HepG2 (cell line): Measurements from ENCODE around the gene STARD5. TPM values are rescaled to one million over a fixed set of nuclear protein-coding genes. Genes with fewer than 3 reads are reported as not detected.

ENCODE experiments used
- ATAC-seq: fragments of 200-7000 bp; cut with Tn5 transposase; 3 replicates; pipeline ENCODE4 v1.9.1; 2020; ENCODE audit warnings: mild to moderate bottlenecking, moderate library complexity
- BruUV-seq: library from RNA; stranded (reverse); fragments of 400-500 nt; replicated peaks from 2 replicates; lab custom pipeline; 2021; lab: Mats Ljungman, UMichigan
- CTCF ChIA-PET: fragments of 300-600 bp; formaldehyde crosslinking; extraction: SDS; loops from one replicate; lab custom pipeline; 2021; ENCODE audit warnings: low total read pairs, inconsistent platforms, low intra/inter-chr PET ratio; lab: Yijun Ruan, JAX
- POLR2A ChIA-PET: fragments of 350-600 bp; sonication (Branson Sonifier 250); formaldehyde crosslinking; loops from one replicate; lab custom pipeline; 2020; ENCODE audit warnings: antibody characterized with exemption, inconsistent platforms; lab: Yijun Ruan, JAX
- DNase-seq: peaks from one replicate; pipeline ENCODE4 v3.0.0-alpha.2; 2015; ENCODE audit warnings: low spot score
- FAIRE-seq: peaks from 3 replicates; lab custom pipeline; 2011; peaks lifted over from hg19 to GRCh38; lab: Jason Lieb, UNC
- H2AFZ ChIP-seq: one replicate; pipeline ENCODE4 v1.6.1; 2011; ENCODE audit warnings: low read length, inconsistent platforms
- H3K27ac ChIP-seq: fragments of 300-600 bp; 3 replicates; pipeline ENCODE4 v1.8.0; 2011; ENCODE audit warnings: mixed run types, mild to moderate bottlenecking, mixed read lengths, low read length, inconsistent platforms; ENCODE audit not compliant: insufficient read depth; ENCODE audit errors: extremely low read length
- H3K27me3 ChIP-seq, 2 experiments: fragments of 200-600 bp in 1 of 2; 2 replicates in 1 of 2; 3 replicates in 1 of 2; pipeline versions ENCODE4 v1.6.0 to v1.8.0; 2011; ENCODE audit warnings: low read length in 2 of 2, mild to moderate bottlenecking in 2 of 2, moderate library complexity in 2 of 2, inconsistent platforms in 1 of 2; ENCODE audit not compliant: insufficient read depth in 2 of 2, control insufficient read depth in 1 of 2
- H3K36me3 ChIP-seq, 2 experiments: fragments of 200-600 bp in 1 of 2; replicated peaks in 1 of 2; 2 replicates in 1 of 2; 3 replicates in 1 of 2; pipeline versions ENCODE4 v1.5.1 to v1.8.0; 2011; ENCODE audit warnings: low read length in 2 of 2, inconsistent platforms in 1 of 2; ENCODE audit not compliant: insufficient read depth in 2 of 2, control insufficient read depth in 1 of 2
- H3K4me1 ChIP-seq: 2 replicates; pipeline ENCODE4 v1.5.1; 2012; ENCODE audit warnings: low read length, inconsistent platforms; ENCODE audit not compliant: insufficient read depth
- H3K4me2 ChIP-seq: 2 replicates; pipeline ENCODE4 v1.6.0; 2011; ENCODE audit warnings: low read depth, low read length, inconsistent platforms
- H3K4me3 ChIP-seq, 3 experiments: fragments of 200-600 bp in 1 of 3; sonication (generic), shearing (Covaris generic) in 1 of 3; replicated peaks in 1 of 3; 2 replicates each; pipeline ENCODE4 v1.5.1; 2011 to 2016; ENCODE audit warnings: low read length in 3 of 3, inconsistent platforms in 2 of 3, low read depth in 2 of 3, mild to moderate bottlenecking in 2 of 3, control low read depth in 1 of 3, mixed read lengths in 1 of 3; ENCODE audit not compliant: insufficient read depth in 1 of 3
- H3K79me2 ChIP-seq: one replicate; pipeline ENCODE4 v1.6.1; 2011; ENCODE audit warnings: low read length, inconsistent platforms; ENCODE audit not compliant: insufficient read depth
- H3K9ac ChIP-seq: 2 replicates; pipeline ENCODE4 v1.6.0; 2011; ENCODE audit warnings: mild to moderate bottlenecking, low read depth, low read length, inconsistent platforms; ENCODE audit not compliant: insufficient read depth
- H3K9me3 ChIP-seq: 2 replicates; pipeline ENCODE4 v1.5.1; 2012; ENCODE audit warnings: mild to moderate bottlenecking, low read length
- H4K20me1 ChIP-seq: 2 replicates; pipeline ENCODE4 v1.6.0; 2011; ENCODE audit warnings: inconsistent platforms, mild to moderate bottlenecking, low read length, moderate library complexity; ENCODE audit not compliant: insufficient read depth
- ARNT ChIP-seq: fragments of 450-650 bp; IDR thresholded peaks from 2 replicates; pipeline ENCODE4 v1.6.1; 2017
- HINFP ChIP-seq: sonication (generic); formaldehyde crosslinking; IDR thresholded peaks from 2 replicates; pipeline ENCODE4 v1.4.0; 2020; ENCODE audit warnings: low read depth, mild to moderate bottlenecking, missing genetic modification reagents
- HNF4A ChIP-seq: sonication (generic); formaldehyde crosslinking; IDR thresholded peaks from 2 replicates; pipeline ENCODE4 v1.4.0; 2020; ENCODE audit warnings: missing genetic modification reagents
- MAFG ChIP-seq: sonication (generic); formaldehyde crosslinking; IDR thresholded peaks from 2 replicates; pipeline ENCODE4 v1.5.1; 2020; ENCODE audit warnings: mild to moderate bottlenecking, missing genetic modification reagents
- NR2F1 ChIP-seq, 2 experiments: fragments of 450-650 bp in 1 of 2; formaldehyde crosslinking in 1 of 2; IDR thresholded peaks; 2 replicates each; pipeline versions ENCODE4 v1.5.0 to v1.6.1; 2016 to 2020; ENCODE audit warnings: mild to moderate bottlenecking in 1 of 2, missing compliant biosample characterization in 1 of 2, missing genetic modification reagents in 1 of 2, moderate library complexity in 1 of 2
- PPARG ChIP-seq: conservative IDR thresholded peaks from 2 replicates; pipeline ENCODE4 v1.6.1; 2016; ENCODE audit warnings: missing biosample characterization, missing genetic modification reagents
- SMAD9 ChIP-seq: sonication (generic); formaldehyde crosslinking; IDR thresholded peaks from 2 replicates; pipeline ENCODE4 v1.5.1; 2020; ENCODE audit warnings: mild to moderate bottlenecking, missing genetic modification reagents
- SMC3 ChIP-seq: IDR thresholded peaks from 2 replicates; pipeline ENCODE4 v1.6.1; 2011; ENCODE audit warnings: low read length, improper control_type of control experiment
- ZC3H4 ChIP-seq: sonication (generic); formaldehyde crosslinking; IDR thresholded peaks from 2 replicates; pipeline ENCODE4 v1.4.0; 2020; ENCODE audit warnings: missing genetic modification reagents, borderline replicate concordance
- ZNF230 ChIP-seq: sonication (generic); formaldehyde crosslinking; IDR thresholded peaks from 2 replicates; pipeline ENCODE4 v1.4.0; 2020; ENCODE audit warnings: mild to moderate bottlenecking, missing genetic modification reagents
- ZNF33B ChIP-seq: sonication (generic); formaldehyde crosslinking; IDR thresholded peaks from 2 replicates; pipeline ENCODE4 v1.5.1; 2020; ENCODE audit warnings: mild to moderate bottlenecking, missing genetic modification reagents
- ZNF549 ChIP-seq: sonication (generic); formaldehyde crosslinking; IDR thresholded peaks from 2 replicates; pipeline ENCODE4 v1.5.0; 2020; ENCODE audit warnings: missing genetic modification reagents
- ZNF564 ChIP-seq: sonication (generic); formaldehyde crosslinking; IDR thresholded peaks from 2 replicates; pipeline ENCODE4 v1.8.1; 2023; ENCODE audit warnings: mild to moderate bottlenecking, missing genetic modification reagents
- ZNF777 ChIP-seq: sonication (generic); formaldehyde crosslinking; IDR thresholded peaks from 2 replicates; pipeline ENCODE4 v1.4.0; 2020; ENCODE audit warnings: missing genetic modification reagents
- ZSCAN21 ChIP-seq: sonication (generic); formaldehyde crosslinking; IDR thresholded peaks from 2 replicates; pipeline ENCODE4 v1.8.0; 2022; ENCODE audit warnings: mild to moderate bottlenecking, missing genetic modification reagents, moderate library complexity, borderline replicate concordance
- WGBS: methylation state at CpG from one replicate; pipeline ENCODE4 v1.1.6; 2017; ENCODE audit warnings: low lambda C conversion rate; 5-methylcytosine and 5-hydroxymethylcytosine counted together
- in situ Hi-C: cut with HindIII; loops from 2 replicates; pipeline ENCODE4 v1.10.0; 2017; ENCODE audit warnings: low pct_unique_long_range_greater_than_20kb; ENCODE audit not compliant: extremely low pct_ligation_motif_present
- intact Hi-C: fragments of 100-400 bp; cut with micrococcal nuclease; formaldehyde crosslinking; loops from one replicate; pipeline ENCODE4 v1.10.0; 2022; ENCODE audit not compliant: unreplicated experiment
- polyA plus RNA-seq, 8 experiments: library from polyadenylated mRNA; depleted of rRNA in 3 of 8; stranded (reverse) in 7 of 8; unstranded in 1 of 8; fragments of >200 nt; fragmentation: Illumina TruSeq in 4 of 8; extraction: Trizol in 4 of 8; gene quantifications; 2 replicates each; pipeline versions ENCODE4 v1.2.1 to v1.2.3, GENCODE V29; 2011 to 2016; ENCODE audit warnings: low read depth in 4 of 8, missing spikeins in 1 of 8, mixed read lengths in 1 of 8; ENCODE audit not compliant: insufficient read depth in 1 of 8
- total RNA-seq, 5 experiments: library from RNA; depleted of rRNA; stranded (reverse); fragments of >200 nt; fragmentation: Illumina TruSeq; extraction: Trizol; gene quantifications; 2 replicates each; pipeline ENCODE4 v1.2.3, GENCODE V29; 2016; ENCODE audit warnings: low read depth in 1 of 5
- TF ChIP-seq, protein P1 (sequence below): sonication (generic); formaldehyde crosslinking; IDR thresholded peaks from 2 replicates; pipeline ENCODE4 v1.5.1; 2020; ENCODE audit warnings: missing genetic modification reagents, mild to moderate bottlenecking, borderline replicate concordance

The STARD5 gene
- total and polyA plus RNA-seq, 2 of the 13 experiments (the other 11 are each of a cell fraction or from before 2014, with no cell fraction given) = 3.1 to 3.5 TPM

DNA sequence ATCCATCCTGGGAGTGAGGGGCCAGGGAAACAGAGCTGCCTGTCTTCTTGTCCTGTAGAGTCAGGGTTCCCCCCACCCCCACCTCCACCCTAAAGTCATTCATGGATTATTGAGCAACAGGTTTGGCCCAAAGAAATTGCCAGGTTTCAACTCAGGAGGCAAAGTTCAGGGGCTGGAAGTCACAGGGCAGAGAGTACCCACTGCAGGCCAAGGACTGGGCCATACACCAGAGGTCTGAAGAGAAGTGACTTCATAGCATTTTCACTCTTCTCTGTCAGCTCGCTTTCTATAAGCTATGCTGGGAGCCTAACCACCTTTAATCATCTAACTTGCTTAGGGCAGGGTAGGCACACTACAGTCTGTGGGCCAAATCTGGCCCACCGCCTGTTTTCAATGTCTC is 50.1 kb downstream of the STARD5 start:
- no peak overlapping the region for H3K27ac ChIP-seq
- no peak overlapping the region for H2AFZ ChIP-seq
- H3K36me3 ChIP-seq = no peaks in the 10 kb centered on the region
- ChIA-PET POLR2A (no interaction called here), CTCF (interaction anchor here (2.1 to 2.2 kb wide), 2 partner anchors 63 to 127 kb away, joined by 11 to 24 read pairs; no protein-coding TSS in a partner anchor)
- FAIRE-seq (no peak), ATAC-seq (no peak), DNase-seq (no peak)
- H3K4me3 ChIP-seq = no peak overlapping the region
- no peak overlapping the region for H3K9ac ChIP-seq
- no peaks in the 10 kb centered on the region for H3K9me3 ChIP-seq
- H3K27me3 ChIP-seq = 0 out of 5 replicates have a peak, but pooled peaks cover 0 to 5% of the 10 kb centered on the region in 2 experiments
- H3K4me1 ChIP-seq = no peaks in the 10 kb centered on the region
- intact Hi-C loops (no loop called here), in situ Hi-C loops (no loop called here)
- no peak for TF ChIP-seq ARNT
- no peaks in the 10 kb centered on the region for H3K79me2 ChIP-seq
- no peak overlapping the region for H3K4me2 ChIP-seq
- 26% methylated on average over 2 of the region's 2 CpGs for WGBS
- no TSS peak for BruUV-seq
- H4K20me1 ChIP-seq = no peaks in the 10 kb centered on the region

GRCh38 chr15:81273200-81273599 is 50.7 kb downstream of the STARD5 start:
- CTCF ChIA-PET = no interaction called here
- intact Hi-C loops = no loop called here
- BruUV-seq = no TSS peak
- H3K4me1 ChIP-seq = no peaks in the 10 kb centered on the region
- no peak overlapping the region for H2AFZ ChIP-seq
- 0 out of 5 replicates have a peak, but pooled peaks cover 0 to 5% of the 10 kb centered on the region in 2 experiments for H3K27me3 ChIP-seq
- H3K4me3 ChIP-seq = no peak overlapping the region
- H3K79me2 ChIP-seq = no peaks in the 10 kb centered on the region
- WGBS = 2% methylated on average over 5 of the region's 5 CpGs
- ATAC-seq = no peak
- FAIRE-seq = no peak
- in situ Hi-C loops = no loop called here
- no peak overlapping the region for H3K27ac ChIP-seq
- no peaks in the 10 kb centered on the region for H3K9me3 ChIP-seq
- H3K4me2 ChIP-seq = no peak overlapping the region
- H4K20me1 ChIP-seq = no peaks in the 10 kb centered on the region
- DNase-seq = no peak
- H3K9ac ChIP-seq = no peak overlapping the region
- POLR2A ChIA-PET = no interaction called here
- H3K36me3 ChIP-seq = no peaks in the 10 kb centered on the region
- no peak for TF ChIP-seq ZSCAN21 (CRISPR knock-in tag)
- no peak for TF ChIP-seq ZNF549 (CRISPR knock-in tag)
- TF ChIP-seq ZNF230 (CRISPR knock-in tag) = no peak
- TF ChIP-seq ZC3H4 = no peak
- TF ChIP-seq PPARG (CRISPR knock-in tag) = no peak
- TF ChIP-seq, protein P1, sequence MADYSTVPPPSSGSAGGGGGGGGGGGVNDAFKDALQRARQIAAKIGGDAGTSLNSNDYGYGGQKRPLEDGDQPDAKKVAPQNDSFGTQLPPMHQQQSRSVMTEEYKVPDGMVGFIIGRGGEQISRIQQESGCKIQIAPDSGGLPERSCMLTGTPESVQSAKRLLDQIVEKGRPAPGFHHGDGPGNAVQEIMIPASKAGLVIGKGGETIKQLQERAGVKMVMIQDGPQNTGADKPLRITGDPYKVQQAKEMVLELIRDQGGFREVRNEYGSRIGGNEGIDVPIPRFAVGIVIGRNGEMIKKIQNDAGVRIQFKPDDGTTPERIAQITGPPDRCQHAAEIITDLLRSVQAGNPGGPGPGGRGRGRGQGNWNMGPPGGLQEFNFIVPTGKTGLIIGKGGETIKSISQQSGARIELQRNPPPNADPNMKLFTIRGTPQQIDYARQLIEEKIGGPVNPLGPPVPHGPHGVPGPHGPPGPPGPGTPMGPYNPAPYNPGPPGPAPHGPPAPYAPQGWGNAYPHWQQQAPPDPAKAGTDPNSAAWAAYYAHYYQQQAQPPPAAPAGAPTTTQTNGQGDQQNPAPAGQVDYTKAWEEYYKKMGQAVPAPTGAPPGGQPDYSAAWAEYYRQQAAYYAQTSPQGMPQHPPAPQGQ (CRISPR knock-in tag) = no peak
- TF ChIP-seq HNF4A (CRISPR knock-in tag) = no peak
- no peak for TF ChIP-seq SMC3
- TF ChIP-seq ZNF564 (CRISPR knock-in tag) = no peak
- TF ChIP-seq ZNF33B (CRISPR knock-in tag) = no peak
- TF ChIP-seq ZNF777 (CRISPR knock-in tag) = no peak
- TF ChIP-seq SMAD9 (CRISPR knock-in tag) = no peak
- TF ChIP-seq MAFG (CRISPR knock-in tag) = no peak
- no peak for TF ChIP-seq NR2F1 (CRISPR knock-in tag; IDR thresholded peaks at IDR 0.05)
- no peak for TF ChIP-seq HINFP
